ENCODE results near the gene TBC1D5. TPM values are rescaled to one million over a fixed set of nuclear protein-coding genes. Genes with fewer than 3 reads are reported as not detected.

Gene TBC1D5
- total RNA-seq, 1 experiment from 2014 or later: 30.4 TPM

GRCh38 chr3:17288839-17289399 lies 453.5 kb downstream of the TBC1D5 start:
- Histone ChIP-seq H3K9me3 (ENCODE audit: control insufficient read depth, insufficient read depth, low read depth, low read length) (no peaks in the 10 kb centered on the region), H3K27me3 (ENCODE audit: control insufficient read depth, insufficient read depth, low read length) (no peaks in the 10 kb centered on the region), H3K4me1 (ENCODE audit: control insufficient read depth, insufficient read depth, low read length) (no peaks in the 10 kb centered on the region), H3K4me3 (ENCODE audit: low read depth in 2 of 2, low read length in 2 of 2) (no peak overlapping the region), H3K27ac (ENCODE audit: low read length) (no peak overlapping the region), H3K36me3 (ENCODE audit: control insufficient read depth, insufficient read depth, low read length) (no peaks in the 10 kb centered on the region)
- intact Hi-C loops (cut with micrococcal nuclease; ENCODE audit: unreplicated experiment) (no loop called here), in situ Hi-C loops (cut with HindIII; ENCODE audit: low pct_unique_long_range_greater_than_20kb, low sequenced_read_pairs) (no loop called here)
- ATAC-seq: no peak
- no TSS peak for BruUV-seq (replicated peaks)
- CTCF ChIA-PET: no interaction called here
- no peak for DNase-seq (ENCODE audit: low read depth, low spot score)
- POLR2A ChIA-PET: interaction anchor here (0.9 kb wide), 1 partner anchor 10 kb away, joined by 4 read pairs; no protein-coding TSS in a partner anchor
- TF ChIP-seq CTCF (IDR thresholded peaks at IDR 0.05) (no peak), REST (IDR thresholded peaks at IDR 0.05; ENCODE audit: insufficient read depth in 1 of 2, low read depth in 2 of 2, low read length in 1 of 2) (no peak), POLR2AphosphoS5 (IDR thresholded peaks at IDR 0.05; ENCODE audit: low read depth, low read length) (no peak), SIN3A (IDR thresholded peaks at IDR 0.05; ENCODE audit: borderline replicate concordance, insufficient read depth, low read depth, low read length) (no peak), TCF7L2 (IDR thresholded peaks at IDR 0.05; ENCODE audit: low read depth, low read length) (no peak)

DNA sequence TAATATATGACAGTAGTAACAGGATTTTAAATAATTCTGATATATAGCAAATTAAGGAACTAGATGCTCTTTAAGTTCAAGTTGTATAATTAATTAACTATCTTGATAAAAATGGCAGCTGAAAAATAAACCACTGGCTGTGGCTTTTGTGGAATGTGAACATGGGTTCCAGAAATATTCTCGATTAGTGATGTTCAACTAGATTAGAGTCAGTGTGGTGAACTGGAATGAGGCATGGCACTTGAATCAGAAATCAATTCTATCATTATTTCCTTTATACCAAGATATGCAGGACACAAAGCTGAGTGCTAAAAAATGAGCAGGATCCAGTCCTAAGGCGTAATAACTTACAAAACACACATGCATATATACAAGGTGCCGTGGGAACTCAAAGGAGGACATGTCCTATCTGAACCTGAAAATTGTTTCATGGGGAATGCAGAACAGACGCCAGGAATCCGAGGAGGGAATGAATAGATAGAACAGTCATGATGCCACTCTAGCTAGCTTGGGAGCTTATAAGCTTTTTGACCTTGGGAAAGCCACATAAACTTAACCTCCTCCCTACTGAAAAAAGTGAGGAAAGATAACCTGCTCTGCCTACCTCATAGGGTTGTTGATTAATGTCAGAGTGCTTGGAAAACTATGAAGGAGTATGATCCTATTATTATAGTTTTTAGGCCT lies 455.3 kb downstream of the TBC1D5 start:
- Histone ChIP-seq H3K27ac (ENCODE audit: low read length) (no peak overlapping the region), H3K36me3 (ENCODE audit: control insufficient read depth, insufficient read depth, low read length) (no peaks in the 10 kb centered on the region), H3K4me1 (ENCODE audit: control insufficient read depth, insufficient read depth, low read length) (no peaks in the 10 kb centered on the region), H3K27me3 (ENCODE audit: control insufficient read depth, insufficient read depth, low read length) (no peaks in the 10 kb centered on the region), H3K4me3 (ENCODE audit: low read depth in 2 of 2, low read length in 2 of 2) (no peak overlapping the region), H3K9me3 (ENCODE audit: control insufficient read depth, insufficient read depth, low read depth, low read length) (no peaks in the 10 kb centered on the region)
- DNase-seq (ENCODE audit: low read depth, low spot score) (no peak), ATAC-seq (no peak)
- intact Hi-C loops (cut with micrococcal nuclease; ENCODE audit: unreplicated experiment) (no loop called here), in situ Hi-C loops (cut with HindIII; ENCODE audit: low pct_unique_long_range_greater_than_20kb, low sequenced_read_pairs) (no loop called here)
- ChIA-PET CTCF (no interaction called here), POLR2A (interaction anchor here (0.6 kb wide), 1 partner anchor 1723 kb away, joined by 3 read pairs; no protein-coding TSS in a partner anchor)
- BruUV-seq (replicated peaks): no TSS peak
- TF ChIP-seq REST (IDR thresholded peaks at IDR 0.05; ENCODE audit: insufficient read depth in 1 of 2, low read depth in 2 of 2, low read length in 1 of 2) (no peak), POLR2AphosphoS5 (IDR thresholded peaks at IDR 0.05; ENCODE audit: low read depth, low read length) (no peak), TCF7L2 (IDR thresholded peaks at IDR 0.05; ENCODE audit: low read depth, low read length) (no peak), SIN3A (IDR thresholded peaks at IDR 0.05; ENCODE audit: borderline replicate concordance, insufficient read depth, low read depth, low read length) (no peak), CTCF (IDR thresholded peaks at IDR 0.05) (no peak)

All from Panc1 (cell line).